ENCODE measurements around the gene GRIN2A. TPM values are rescaled to one million over a fixed set of nuclear protein-coding genes. Genes with fewer than 3 reads are reported as not detected.

Gene GRIN2A
- total RNA-seq, 1 donor from 2014 or later: not detected

GRCh38 chr16:10076037-10076436 lies 106.2 kb downstream of the GRIN2A start:
- no peak for DNase-seq (ENCODE audit: low read depth)
- no peak overlapping the region for H3K4me3 ChIP-seq (ENCODE audit: low read depth, low read length)
- TF ChIP-seq CTCF (conservative IDR thresholded peaks at IDR 0.05; ENCODE audit: low read depth, low read length): no peak

GRCh38 chr16:10070591-10070990 lies 111.6 kb downstream of the GRIN2A start:
- no peak for TF ChIP-seq CTCF (conservative IDR thresholded peaks at IDR 0.05; ENCODE audit: low read depth, low read length)
- H3K4me3 ChIP-seq (ENCODE audit: low read depth, low read length): no peak overlapping the region
- DNase-seq (ENCODE audit: low read depth): no peak

GRCh38 chr16:10069374-10069773 lies 112.9 kb downstream of the GRIN2A start:
- no peak for DNase-seq (ENCODE audit: low read depth)
- no peak for TF ChIP-seq CTCF (conservative IDR thresholded peaks at IDR 0.05; ENCODE audit: low read depth, low read length)
- no peak overlapping the region for H3K4me3 ChIP-seq (ENCODE audit: low read depth, low read length)

GRCh38 chr16:10067835-10068234 lies 114.4 kb downstream of the GRIN2A start:
- no peak for TF ChIP-seq CTCF (conservative IDR thresholded peaks at IDR 0.05; ENCODE audit: low read depth, low read length)
- H3K4me3 ChIP-seq (ENCODE audit: low read depth, low read length): no peak overlapping the region
- no peak for DNase-seq (ENCODE audit: low read depth)

GRCh38 chr16:10067406-10067805 lies 114.8 kb downstream of the GRIN2A start:
- TF ChIP-seq CTCF (conservative IDR thresholded peaks at IDR 0.05; ENCODE audit: low read depth, low read length): no peak
- DNase-seq (ENCODE audit: low read depth): no peak
- H3K4me3 ChIP-seq (ENCODE audit: low read depth, low read length): no peak overlapping the region

- no peak for TF ChIP-seq CTCF (conservative IDR thresholded peaks at IDR 0.05; ENCODE audit: low read depth, low read length)
- no peak for DNase-seq (ENCODE audit: low read depth)
- H3K4me3 ChIP-seq (ENCODE audit: low read depth, low read length): no peak overlapping the region
Measured at GRCh38 chr16:10065019-10065418, 117.2 kb downstream of the GRIN2A start.

- no peak for DNase-seq (ENCODE audit: low read depth)
- no peak for TF ChIP-seq CTCF (conservative IDR thresholded peaks at IDR 0.05; ENCODE audit: low read depth, low read length)
- H3K4me3 ChIP-seq (ENCODE audit: low read depth, low read length): no peak overlapping the region
Measured at GRCh38 chr16:10048850-10049249, 133.4 kb downstream of the GRIN2A start.
